Astrocyte (in vitro differentiated cells and primary cell): ENCODE data around the gene RIMBP2. TPM values are rescaled to one million over a fixed set of nuclear protein-coding genes. Genes with fewer than 3 reads are reported as not detected.

Experiments used
- DNase-seq: peaks from one replicate; pipeline ENCODE4 v3.0.0-alpha.2; 2010; ENCODE audit warnings: low read depth
- FAIRE-seq: peaks from 2 replicates; lab custom pipeline; 2011; peaks lifted over from hg19 to GRCh38; lab: Jason Lieb, UNC
- H2AFZ ChIP-seq: 2 replicates; pipeline ENCODE4 v1.6.0; 2012; ENCODE audit warnings: low read depth, low read length, inconsistent platforms
- H3K27ac ChIP-seq: 2 replicates; pipeline ENCODE4 v1.5.1; 2011; ENCODE audit warnings: low read depth, low read length, inconsistent platforms
- H3K27me3 ChIP-seq: 2 replicates; pipeline ENCODE4 v1.6.0; 2011; ENCODE audit warnings: low read length, inconsistent platforms; ENCODE audit not compliant: insufficient read depth
- H3K36me3 ChIP-seq: 2 replicates; pipeline ENCODE4 v1.5.1; 2011; ENCODE audit warnings: low read length, inconsistent platforms; ENCODE audit not compliant: insufficient read depth
- H3K4me1 ChIP-seq: 2 replicates; pipeline ENCODE4 v1.5.1; 2011; ENCODE audit warnings: low read length, inconsistent platforms; ENCODE audit not compliant: insufficient read depth
- H3K4me2 ChIP-seq: 2 replicates; pipeline ENCODE4 v1.6.0; 2012; ENCODE audit warnings: low read length, inconsistent platforms
- H3K4me3 ChIP-seq: 2 replicates; pipeline ENCODE4 v1.5.1; 2011; ENCODE audit warnings: low read depth, mild to moderate bottlenecking, low read length, inconsistent platforms; ENCODE audit not compliant: insufficient read depth
- H3K79me2 ChIP-seq: 2 replicates; pipeline ENCODE4 v1.6.0; 2012; ENCODE audit warnings: mild to moderate bottlenecking, low read length, inconsistent platforms; ENCODE audit not compliant: insufficient read depth
- H3K9ac ChIP-seq: 2 replicates; pipeline ENCODE4 v1.6.0; 2012; ENCODE audit warnings: mild to moderate bottlenecking, low read length, inconsistent platforms
- H3K9me3 ChIP-seq: 2 replicates; pipeline ENCODE4 v1.5.1; 2012; ENCODE audit warnings: low read depth, mild to moderate bottlenecking, low read length, inconsistent platforms; ENCODE audit not compliant: insufficient read depth
- H4K20me1 ChIP-seq: 2 replicates; pipeline ENCODE4 v1.6.0; 2012; ENCODE audit warnings: low read length, inconsistent platforms; ENCODE audit not compliant: insufficient read depth
- H3K27ac Mint-ChIP-seq: one replicate; pipeline ENCODE4 v1.8.0; 2021; ENCODE audit warnings: mild to moderate bottlenecking, mixed read lengths; ENCODE audit not compliant: unreplicated experiment
- H3K27me3 Mint-ChIP-seq: one replicate; pipeline ENCODE4 v1.8.0; 2021; ENCODE audit warnings: low read depth, mixed read lengths; ENCODE audit not compliant: unreplicated experiment
- H3K36me3 Mint-ChIP-seq: one replicate; pipeline ENCODE4 v1.8.0; 2021; ENCODE audit warnings: low read depth, mixed read lengths; ENCODE audit not compliant: unreplicated experiment
- H3K4me1 Mint-ChIP-seq: one replicate; pipeline ENCODE4 v1.8.0; 2021; ENCODE audit warnings: low read depth, mixed read lengths; ENCODE audit not compliant: unreplicated experiment
- H3K4me3 Mint-ChIP-seq: one replicate; pipeline ENCODE4 v1.8.0; 2021; ENCODE audit warnings: mild to moderate bottlenecking, moderate library complexity, mixed read lengths; ENCODE audit not compliant: unreplicated experiment
- H3K9me3 Mint-ChIP-seq: one replicate; pipeline ENCODE4 v1.8.0; 2021; ENCODE audit warnings: mild to moderate bottlenecking, mixed read lengths; ENCODE audit not compliant: unreplicated experiment
- EZH2 ChIP-seq: IDR thresholded peaks from 2 replicates; pipeline ENCODE4 v1.6.1; 2012; ENCODE audit warnings: mild to moderate bottlenecking, low read length, inconsistent platforms; ENCODE audit not compliant: insufficient read depth
- total RNA-seq: library from RNA; stranded (reverse); gene quantifications from 2 replicates; pipeline ENCODE4 v1.2.1, GENCODE V29; 2021
- TF ChIP-seq, protein P1 (sequence below): IDR thresholded peaks from 2 replicates; pipeline ENCODE4 v1.5.1; 2011; ENCODE audit warnings: low read depth, mild to moderate bottlenecking, inconsistent platforms, low read length, moderate library complexity; ENCODE audit not compliant: insufficient read depth

Gene RIMBP2
- total RNA-seq, 1 donor from 2014 or later = 2.2 TPM

DNA sequence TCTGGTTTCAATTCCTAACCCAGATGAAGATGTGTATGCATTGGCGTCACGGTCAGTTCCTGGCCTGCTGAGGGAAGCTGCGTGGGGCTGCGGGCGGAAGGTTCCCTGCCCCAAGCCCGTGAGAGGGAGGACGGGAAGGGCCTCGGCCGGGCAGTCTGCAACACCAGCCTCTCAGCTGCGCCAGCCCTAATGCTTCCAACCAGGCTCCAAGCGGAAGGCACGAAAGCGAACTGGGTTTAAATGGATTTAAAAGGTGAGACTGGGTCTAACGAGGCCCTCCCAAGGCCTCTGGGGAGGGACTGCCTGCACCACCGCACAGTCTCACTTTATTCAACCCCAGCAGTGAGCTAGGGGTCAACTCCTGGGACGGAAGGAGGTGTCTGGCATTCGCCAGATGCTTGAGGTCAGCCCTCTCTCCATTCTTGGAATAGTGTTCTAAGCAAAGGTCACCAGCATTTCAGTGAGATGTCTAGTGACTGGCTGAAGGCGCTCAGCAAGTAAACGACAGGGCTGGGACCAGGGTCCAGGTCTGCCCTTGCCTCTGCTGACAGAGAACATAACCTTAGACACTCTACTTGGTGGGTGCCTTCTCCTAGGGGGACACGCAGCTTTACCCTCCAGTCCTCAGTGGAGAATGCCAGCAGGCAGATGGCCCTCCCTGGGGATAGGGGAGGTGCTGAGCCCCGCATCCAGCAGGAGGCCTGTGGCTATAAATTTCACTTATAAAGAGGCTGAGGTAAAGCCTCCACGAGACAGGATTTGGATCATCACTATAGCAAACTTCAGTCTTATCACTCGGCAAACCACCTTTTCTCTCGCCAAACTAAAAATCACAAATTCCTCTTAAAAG is 286.2 kb downstream of the RIMBP2 start:
- peaks cover 12% of the 10 kb centered on the region for H3K9me3 ChIP-seq

DNA sequence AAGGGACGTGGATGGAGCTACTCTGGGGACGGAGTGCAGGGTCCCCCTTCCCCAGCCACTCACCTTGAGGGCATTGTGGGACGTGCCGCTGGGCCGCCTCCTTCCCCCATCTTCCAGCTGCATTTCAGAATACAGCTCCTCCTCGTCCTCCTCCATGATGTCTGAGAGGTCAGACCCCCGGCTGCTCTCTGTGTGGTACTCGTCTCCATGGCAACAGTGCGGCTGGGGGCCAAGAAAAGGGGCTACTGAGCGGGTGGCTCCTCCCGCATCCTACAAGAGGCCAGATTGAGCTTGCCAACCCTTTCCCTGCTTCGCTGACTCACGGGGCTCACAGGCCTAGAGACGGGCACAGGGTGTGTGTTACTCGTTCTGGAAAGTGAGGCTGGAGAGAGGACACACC is 288.0 kb downstream of the RIMBP2 start:
- no peak overlapping the region for H3K27ac Mint-ChIP-seq
- Histone ChIP-seq H3K4me3 (no peak overlapping the region), H3K9me3 (peaks cover 9% of the 10 kb centered on the region), H3K9ac (no peak overlapping the region), H3K27ac (no peak overlapping the region), H4K20me1 (no peaks in the 10 kb centered on the region), H3K79me2 (no peaks in the 10 kb centered on the region), H3K27me3 (no peaks in the 10 kb centered on the region), H3K36me3 (no peaks in the 10 kb centered on the region), H3K4me1 (no peaks in the 10 kb centered on the region), H3K4me2 (no peak overlapping the region), H2AFZ (no peak overlapping the region)
- DNase-seq (no peak), FAIRE-seq (no peak)
- no peaks in the 10 kb centered on the region for H3K4me1 Mint-ChIP-seq
- TF ChIP-seq EZH2 = no peak
- TF ChIP-seq, protein P1, sequence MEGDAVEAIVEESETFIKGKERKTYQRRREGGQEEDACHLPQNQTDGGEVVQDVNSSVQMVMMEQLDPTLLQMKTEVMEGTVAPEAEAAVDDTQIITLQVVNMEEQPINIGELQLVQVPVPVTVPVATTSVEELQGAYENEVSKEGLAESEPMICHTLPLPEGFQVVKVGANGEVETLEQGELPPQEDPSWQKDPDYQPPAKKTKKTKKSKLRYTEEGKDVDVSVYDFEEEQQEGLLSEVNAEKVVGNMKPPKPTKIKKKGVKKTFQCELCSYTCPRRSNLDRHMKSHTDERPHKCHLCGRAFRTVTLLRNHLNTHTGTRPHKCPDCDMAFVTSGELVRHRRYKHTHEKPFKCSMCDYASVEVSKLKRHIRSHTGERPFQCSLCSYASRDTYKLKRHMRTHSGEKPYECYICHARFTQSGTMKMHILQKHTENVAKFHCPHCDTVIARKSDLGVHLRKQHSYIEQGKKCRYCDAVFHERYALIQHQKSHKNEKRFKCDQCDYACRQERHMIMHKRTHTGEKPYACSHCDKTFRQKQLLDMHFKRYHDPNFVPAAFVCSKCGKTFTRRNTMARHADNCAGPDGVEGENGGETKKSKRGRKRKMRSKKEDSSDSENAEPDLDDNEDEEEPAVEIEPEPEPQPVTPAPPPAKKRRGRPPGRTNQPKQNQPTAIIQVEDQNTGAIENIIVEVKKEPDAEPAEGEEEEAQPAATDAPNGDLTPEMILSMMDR = no peak
- no peak overlapping the region for H3K4me3 Mint-ChIP-seq
- peaks cover 10% of the 10 kb centered on the region for H3K9me3 Mint-ChIP-seq
- H3K36me3 Mint-ChIP-seq = no peaks in the 10 kb centered on the region
- no peaks in the 10 kb centered on the region for H3K27me3 Mint-ChIP-seq

More for the DNA sequence above, 286.2 kb downstream of the RIMBP2 start:
- H3K79me2 ChIP-seq = no peaks in the 10 kb centered on the region
- H3K27ac ChIP-seq = no peak overlapping the region
- no peak overlapping the region for H3K4me3 ChIP-seq
- Mint-ChIP-seq H3K36me3 (no peaks in the 10 kb centered on the region), H3K4me3 (no peak overlapping the region), H3K9me3 (peaks cover 8% of the 10 kb centered on the region), H3K4me1 (no peaks in the 10 kb centered on the region), H3K27me3 (no peaks in the 10 kb centered on the region), H3K27ac (no peak overlapping the region)
- no peaks in the 10 kb centered on the region for H3K27me3 ChIP-seq
- FAIRE-seq (no peak), DNase-seq (no peak)
- no peak for TF ChIP-seq EZH2
- TF ChIP-seq, protein P1 = no peak
- no peak overlapping the region for H2AFZ ChIP-seq
- H3K4me2 ChIP-seq = no peak overlapping the region
- H4K20me1 ChIP-seq = no peaks in the 10 kb centered on the region
- H3K9ac ChIP-seq = no peak overlapping the region
- H3K4me1 ChIP-seq = no peaks in the 10 kb centered on the region
- no peaks in the 10 kb centered on the region for H3K36me3 ChIP-seq

DNA sequence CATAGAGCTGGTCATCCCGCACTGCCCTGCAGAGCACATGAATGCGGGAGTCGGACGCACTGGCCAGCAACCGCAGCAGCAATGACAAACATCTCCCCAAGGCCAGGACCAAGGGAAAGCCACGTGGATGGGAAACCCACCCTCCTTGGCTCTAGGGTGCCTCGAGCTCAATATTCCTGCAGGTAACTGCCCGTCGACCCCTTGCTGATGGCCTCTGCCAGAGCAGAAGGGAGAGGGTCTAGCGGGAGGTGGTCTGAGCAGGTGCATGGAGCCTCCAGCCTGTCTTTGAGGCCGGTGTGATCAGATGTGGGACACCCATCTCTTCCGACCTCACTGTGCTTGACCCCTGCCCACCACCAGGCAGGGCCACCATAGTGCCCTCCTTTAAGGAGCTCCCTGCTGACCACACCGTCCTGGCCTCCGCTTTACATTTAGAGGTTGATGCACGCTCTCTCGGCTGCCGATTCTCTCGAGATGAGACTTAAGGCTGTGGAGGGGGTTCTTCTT is 288.7 kb downstream of the RIMBP2 start:
- H3K27ac ChIP-seq = no peak overlapping the region
- H3K9me3 ChIP-seq = peaks cover 9% of the 10 kb centered on the region
- no peaks in the 10 kb centered on the region for H3K4me1 ChIP-seq
- H3K4me2 ChIP-seq = no peak overlapping the region
- TF ChIP-seq, protein P1 = no peak
- no peak for TF ChIP-seq EZH2
- no peaks in the 10 kb centered on the region for H3K79me2 ChIP-seq
- H3K4me1 Mint-ChIP-seq = no peaks in the 10 kb centered on the region
- H3K36me3 Mint-ChIP-seq = no peaks in the 10 kb centered on the region
- H3K9me3 Mint-ChIP-seq = peaks cover 10% of the 10 kb centered on the region
- no peak overlapping the region for H3K9ac ChIP-seq
- H3K4me3 ChIP-seq = no peak overlapping the region
- H3K4me3 Mint-ChIP-seq = no peak overlapping the region
- H2AFZ ChIP-seq = no peak overlapping the region
- FAIRE-seq (no peak), DNase-seq (no peak)
- H3K27ac Mint-ChIP-seq = no peak overlapping the region
- H3K36me3 ChIP-seq = no peaks in the 10 kb centered on the region
- no peaks in the 10 kb centered on the region for H4K20me1 ChIP-seq
- H3K27me3 ChIP-seq = no peaks in the 10 kb centered on the region
- no peaks in the 10 kb centered on the region for H3K27me3 Mint-ChIP-seq
